HepG2 (cell line): ENCODE results near the gene COPZ1. TPM values are rescaled to one million over a fixed set of nuclear protein-coding genes. Genes with fewer than 3 reads are reported as not detected.

Experiments
- BATF2 ChIP-seq: sonication (generic); formaldehyde crosslinking; IDR thresholded peaks from 2 replicates; pipeline ENCODE4 v1.8.0; 2022; ENCODE audit warnings: mild to moderate bottlenecking, missing genetic modification reagents, moderate library complexity
- CEBPG ChIP-seq: IDR thresholded peaks from 2 replicates; pipeline ENCODE4 v1.6.1; 2016
- DNMT3B ChIP-seq: conservative IDR thresholded peaks from 2 replicates; pipeline ENCODE4 v1.6.1; 2016; ENCODE audit warnings: missing biosample characterization, control low read depth
- FIP1L1 ChIP-seq: fragments of 200-400 bp; formaldehyde crosslinking; IDR thresholded peaks from 2 replicates; pipeline ENCODE4 v1.6.1; 2018; ENCODE audit warnings: low read depth, mild to moderate bottlenecking, low read length, moderate library complexity, borderline replicate concordance; ENCODE audit not compliant: insufficient read depth
- LCORL ChIP-seq, 2 experiments: fragments of 450-650 bp in 1 of 2; sonication (generic) in 1 of 2; formaldehyde crosslinking in 1 of 2; IDR thresholded peaks; 2 replicates each; pipeline versions ENCODE4 v1.5.0 to v1.6.1; 2017 to 2020; ENCODE audit warnings: antibody characterized with exemption in 1 of 2, missing genetic modification reagents in 1 of 2
- MLX ChIP-seq: IDR thresholded peaks from 2 replicates; pipeline ENCODE4 v1.6.1; 2016
- NFKB2 ChIP-seq: sonication (generic); formaldehyde crosslinking; IDR thresholded peaks from 2 replicates; pipeline ENCODE4 v1.4.0; 2020; ENCODE audit warnings: missing genetic modification reagents, borderline replicate concordance
- NR2F2 ChIP-seq: IDR thresholded peaks from 2 replicates; pipeline ENCODE4 v1.6.1; 2012; ENCODE audit warnings: low read depth, inconsistent platforms, borderline replicate concordance
- PAXIP1 ChIP-seq: sonication (generic); formaldehyde crosslinking; conservative IDR thresholded peaks from 2 replicates; pipeline ENCODE4 v1.4.0; 2020; ENCODE audit warnings: mild to moderate bottlenecking, missing genetic modification reagents, moderate library complexity
- SNAI1 ChIP-seq: sonication (generic); formaldehyde crosslinking; IDR thresholded peaks from 2 replicates; pipeline ENCODE4 v1.5.0; 2020; ENCODE audit warnings: mild to moderate bottlenecking, missing genetic modification reagents, borderline replicate concordance
- SP5 ChIP-seq: IDR thresholded peaks from 2 replicates; pipeline ENCODE4 v1.6.1; 2016; ENCODE audit warnings: low read depth, borderline replicate concordance
- TBX2 ChIP-seq: sonication (generic); formaldehyde crosslinking; IDR thresholded peaks from 2 replicates; pipeline ENCODE4 v1.5.0; 2020; ENCODE audit warnings: missing genetic modification reagents, mild to moderate bottlenecking, borderline replicate concordance
- TFAP4 ChIP-seq: sonication (generic); IDR thresholded peaks from 2 replicates; pipeline ENCODE4 v1.6.1; 2016; ENCODE audit warnings: low read depth, borderline replicate concordance
- TGIF2 ChIP-seq: IDR thresholded peaks from 2 replicates; pipeline ENCODE4 v1.6.1; 2016; ENCODE audit warnings: control low read depth, missing compliant biosample characterization
- ZFP90 ChIP-seq: sonication (generic); formaldehyde crosslinking; IDR thresholded peaks from 2 replicates; pipeline ENCODE4 v1.8.0; 2022; ENCODE audit warnings: missing genetic modification reagents, mild to moderate bottlenecking, inconsistent platforms, borderline replicate concordance
- ZFP91 ChIP-seq: sonication (generic); formaldehyde crosslinking; IDR thresholded peaks from 2 replicates; pipeline ENCODE4 v1.9.0; 2022; ENCODE audit warnings: missing genetic modification reagents, mild to moderate bottlenecking, borderline replicate concordance
- ZGPAT ChIP-seq: IDR thresholded peaks from 2 replicates; pipeline ENCODE4 v1.6.1; 2016; ENCODE audit warnings: mild to moderate bottlenecking
- ZNF350 ChIP-seq: sonication (generic); formaldehyde crosslinking; IDR thresholded peaks from 2 replicates; pipeline ENCODE4 v1.4.0; 2020; ENCODE audit warnings: mild to moderate bottlenecking, low read depth, missing genetic modification reagents, borderline replicate concordance
- ZNF619 ChIP-seq: sonication (generic); formaldehyde crosslinking; IDR thresholded peaks from 2 replicates; pipeline ENCODE4 v1.4.0; 2020; ENCODE audit warnings: mild to moderate bottlenecking, missing genetic modification reagents
- ZNF839 ChIP-seq: sonication (generic); formaldehyde crosslinking; IDR thresholded peaks from 2 replicates; pipeline ENCODE4 v1.4.0; 2020; ENCODE audit warnings: missing genetic modification reagents, mild to moderate bottlenecking, borderline replicate concordance
- polyA plus RNA-seq, 8 experiments: library from polyadenylated mRNA; depleted of rRNA in 3 of 8; stranded (reverse) in 7 of 8; unstranded in 1 of 8; fragments of >200 nt; fragmentation: Illumina TruSeq in 4 of 8; extraction: Trizol in 4 of 8; gene quantifications; 2 replicates each; pipeline versions ENCODE4 v1.2.1 to v1.2.3, GENCODE V29; 2011 to 2016; ENCODE audit warnings: low read depth in 4 of 8, missing spikeins in 1 of 8, mixed read lengths in 1 of 8; ENCODE audit not compliant: insufficient read depth in 1 of 8
- total RNA-seq, 5 experiments: library from RNA; depleted of rRNA; stranded (reverse); fragments of >200 nt; fragmentation: Illumina TruSeq; extraction: Trizol; gene quantifications; 2 replicates each; pipeline ENCODE4 v1.2.3, GENCODE V29; 2016; ENCODE audit warnings: low read depth in 1 of 5

Gene COPZ1
- total and polyA plus RNA-seq, 2 of the 13 experiments (the other 11 are each of a cell fraction or from before 2014, with no cell fraction given) = 125 to 184 TPM

- TF ChIP-seq TGIF2 (CRISPR knock-in tag) = 0 out of 2 replicates have a peak, but pooled peaks have one; percentile 15
- peak; percentile 79; the same call in 1 of the 2 replicates for TF ChIP-seq ZNF350
- peak; percentile 83 for TF ChIP-seq SP5 (CRISPR knock-in tag)
- TF ChIP-seq TFAP4 = no peak
- TF ChIP-seq FIP1L1 = 0 out of 2 replicates have a peak, but pooled peaks have one; percentile 44
- TF ChIP-seq NFKB2 (CRISPR knock-in tag) = peak; percentile 38; the same call in 1 of the 2 replicates
- no peak for TF ChIP-seq DNMT3B (CRISPR knock-in tag)
- 0 out of 2 replicates have a peak, but pooled peaks have one; percentile 40 for TF ChIP-seq BATF2 (CRISPR knock-in tag)
- TF ChIP-seq ZNF839 (CRISPR knock-in tag) = no peak
- TF ChIP-seq ZFP90 (CRISPR knock-in tag) = no peak
- TF ChIP-seq CEBPG (CRISPR knock-in tag) = peak; percentile 99
- peak; percentile 62; the same call in 1 of the 2 replicates for TF ChIP-seq ZFP91 (CRISPR knock-in tag)
- no peak for TF ChIP-seq LCORL (IDR thresholded peaks at IDR 0.05)
- peak; percentile 57; the same call in 1 of the 2 replicates for TF ChIP-seq LCORL (CRISPR knock-in tag; IDR thresholded peaks at IDR 0.05)
- peak; percentile 35; the same call in 1 of the 2 replicates for TF ChIP-seq NR2F2
- TF ChIP-seq ZGPAT (CRISPR knock-in tag) = peak; percentile 41; the same call in 1 of the 2 replicates
- peak; percentile 61 for TF ChIP-seq PAXIP1 (CRISPR knock-in tag)
- TF ChIP-seq ZNF619 (CRISPR knock-in tag) = 0 out of 2 replicates have a peak, but pooled peaks have one; percentile 38
- no peak for TF ChIP-seq SNAI1
- no peak for TF ChIP-seq MLX
- peak; percentile 72; the same call in 1 of the 2 replicates for TF ChIP-seq TBX2 (CRISPR knock-in tag)
These were observed 20.6 kb upstream of the COPZ1 start (continued) for GRCh38 chr12:54304187-54304810.
